Mesodermal cell (in vitro differentiated cells): ENCODE data around the gene CLEC16A.

ENCODE experiments used
- H3K27ac ChIP-seq: 2 replicates; pipeline ENCODE4 v1.7.0; 2013; ENCODE audit warnings: mild to moderate bottlenecking, low read depth, low read length, moderate library complexity; ENCODE audit not compliant: severe bottlenecking
- H3K36me3 ChIP-seq: 2 replicates; pipeline ENCODE4 v1.7.1; 2013; ENCODE audit warnings: mild to moderate bottlenecking, low read length, moderate library complexity; ENCODE audit not compliant: control insufficient read depth, insufficient read depth
- H3K4me1 ChIP-seq: one replicate; pipeline ENCODE4 v1.7.1; 2013; ENCODE audit warnings: mild to moderate bottlenecking, low read length; ENCODE audit not compliant: insufficient read depth, control insufficient read depth, poor library complexity, severe bottlenecking
- H3K4me3 ChIP-seq: 2 replicates; pipeline ENCODE4 v1.7.0; 2013; ENCODE audit warnings: low read length, control low read depth, mild to moderate bottlenecking; ENCODE audit not compliant: insufficient read depth, poor library complexity, severe bottlenecking; ENCODE audit errors: extremely low read depth
- H3K9me3 ChIP-seq: 2 replicates; pipeline ENCODE4 v1.7.1; 2013; ENCODE audit warnings: mild to moderate bottlenecking, low read length, moderate library complexity; ENCODE audit not compliant: control insufficient read depth
- WGBS, 2 experiments: methylation state at CpG; one replicate each; pipeline ENCODE4 v1.1.5; 2013; ENCODE audit warnings: missing lambda C conversion rate in 2 of 2; ENCODE audit not compliant: insufficient coverage in 2 of 2; 5-methylcytosine and 5-hydroxymethylcytosine counted together

Gene CLEC16A

DNA sequence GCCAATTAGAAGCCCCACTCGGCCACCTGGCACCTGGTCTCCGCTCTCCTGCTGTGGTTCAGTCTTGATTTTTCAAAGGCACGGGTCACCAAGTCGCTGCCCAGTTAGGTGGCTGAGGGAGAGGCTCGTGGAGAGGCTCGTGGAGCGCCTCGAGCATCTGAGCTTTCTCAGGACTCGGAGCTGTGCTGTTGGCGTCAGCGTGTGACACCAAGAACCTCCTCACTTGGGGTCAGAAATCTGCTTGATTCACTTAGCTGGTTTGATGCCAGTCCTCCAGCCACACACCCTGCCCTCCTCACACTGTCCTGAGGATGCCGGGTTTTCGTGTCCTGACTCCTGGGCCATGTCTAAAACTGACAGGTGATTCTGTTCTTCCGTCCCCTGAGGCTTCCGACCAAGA is 229.1 kb downstream of the CLEC16A start:
- WGBS, 2 experiments = 95 to 98% methylated on average over 15 of the region's 15 CpGs
- Histone ChIP-seq H3K4me3 (no peak overlapping the region), H3K9me3 (no peaks in the 10 kb centered on the region), H3K27ac (no peak overlapping the region), H3K4me1 (no peaks in the 10 kb centered on the region), H3K36me3 (peaks cover 2% of the 10 kb centered on the region)

DNA sequence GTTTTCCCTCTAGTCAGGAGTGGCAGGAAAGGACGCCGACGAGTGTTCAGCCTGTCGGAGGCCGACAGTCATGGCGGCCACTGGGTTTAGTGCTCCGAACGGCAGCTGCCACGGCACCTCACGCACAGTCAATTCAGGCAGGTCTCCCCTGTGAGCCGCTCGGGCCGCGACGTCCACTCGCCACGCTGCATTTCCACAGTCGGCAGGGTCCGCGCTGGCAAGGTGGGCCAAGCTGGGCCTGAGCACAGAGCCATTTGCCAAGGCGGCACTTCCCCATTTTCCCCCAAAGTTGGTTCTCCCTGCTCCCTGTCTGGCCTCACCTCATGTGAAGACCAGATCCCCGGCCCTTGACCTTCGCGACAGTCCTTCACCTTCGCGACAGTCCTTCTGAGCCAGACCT is 229.8 kb downstream of the CLEC16A start:
- 95 to 96% methylated on average over 24 to 25 of the region's 26 CpGs for WGBS, 2 experiments
- Histone ChIP-seq H3K4me3 (no peak overlapping the region), H3K9me3 (no peaks in the 10 kb centered on the region), H3K4me1 (no peaks in the 10 kb centered on the region), H3K27ac (no peak overlapping the region), H3K36me3 (no peaks in the 10 kb centered on the region)

- Histone ChIP-seq H3K36me3 (no peaks in the 10 kb centered on the region), H3K4me3 (no peak overlapping the region), H3K27ac (no peak overlapping the region), H3K9me3 (no peaks in the 10 kb centered on the region), H3K4me1 (no peaks in the 10 kb centered on the region)
- WGBS, 2 experiments = 95 to 98% methylated on average over 4 to 5 of the region's 7 CpGs
Observed at GRCh38 chr16:11175106-11175786, 230.9 kb downstream of the CLEC16A start.

- Histone ChIP-seq H3K27ac (no peak overlapping the region), H3K4me1 (no peaks in the 10 kb centered on the region), H3K36me3 (peaks cover 4% of the 10 kb centered on the region), H3K4me3 (no peak overlapping the region), H3K9me3 (no peaks in the 10 kb centered on the region)
- 94 to 99% methylated on average over 11 of the region's 11 CpGs for WGBS, 2 experiments
Observed at GRCh38 chr16:11175787-11176341, 231.5 kb downstream of the CLEC16A start.

DNA sequence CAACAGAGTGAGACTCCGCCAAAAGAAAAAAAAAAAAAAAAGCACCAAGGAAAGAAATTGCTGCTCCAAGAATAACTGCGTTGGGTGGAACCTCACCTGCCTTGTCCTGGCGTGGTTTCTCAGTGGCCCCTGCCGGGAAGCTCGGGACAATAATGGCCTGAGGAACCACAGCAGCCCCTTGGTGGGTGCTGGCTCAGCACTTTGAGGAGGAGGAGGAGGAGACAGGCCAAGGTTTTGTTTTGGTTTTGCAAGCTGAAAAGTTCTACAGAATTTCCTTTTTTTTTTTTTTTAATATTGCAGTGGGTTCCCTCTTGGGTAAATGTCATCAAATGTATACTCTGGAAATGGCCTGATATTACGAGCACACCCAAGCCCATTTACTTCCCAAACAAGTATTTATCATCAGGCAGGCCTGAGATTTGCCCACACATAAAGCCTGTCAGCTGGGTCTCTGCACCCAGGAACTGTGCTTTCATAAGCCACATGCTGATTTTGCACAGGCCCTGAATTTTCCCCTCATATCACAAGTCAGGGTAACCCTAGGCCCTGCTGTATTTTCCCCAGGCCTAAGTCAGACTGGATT is 233.3 kb downstream of the CLEC16A start:
- Histone ChIP-seq H3K36me3 (peaks cover 4% of the 10 kb centered on the region), H3K27ac (no peak overlapping the region), H3K4me1 (peaks cover 6% of the 10 kb centered on the region), H3K9me3 (no peaks in the 10 kb centered on the region), H3K4me3 (no peak overlapping the region)
- 89 to 96% methylated on average over 5 to 6 of the region's 6 CpGs for WGBS, 2 experiments

GRCh38 chr16:11178424-11178823 is 234.1 kb downstream of the CLEC16A start:
- Histone ChIP-seq H3K9me3 (no peaks in the 10 kb centered on the region), H3K36me3 (peaks cover 4% of the 10 kb centered on the region), H3K4me3 (no peak overlapping the region), H3K27ac (no peak overlapping the region), H3K4me1 (peaks cover 12% of the 10 kb centered on the region)
- 95 to 97% methylated on average over 24 of the region's 24 CpGs for WGBS, 2 experiments

GRCh38 chr16:11179574-11179973 is 235.2 kb downstream of the CLEC16A start:
- Histone ChIP-seq H3K4me3 (no peak overlapping the region), H3K27ac (no peak overlapping the region), H3K36me3 (peaks cover 4% of the 10 kb centered on the region), H3K9me3 (no peaks in the 10 kb centered on the region), H3K4me1 (peaks cover 12% of the 10 kb centered on the region)
- 93 to 94% methylated on average over 8 of the region's 8 CpGs for WGBS, 2 experiments

DNA sequence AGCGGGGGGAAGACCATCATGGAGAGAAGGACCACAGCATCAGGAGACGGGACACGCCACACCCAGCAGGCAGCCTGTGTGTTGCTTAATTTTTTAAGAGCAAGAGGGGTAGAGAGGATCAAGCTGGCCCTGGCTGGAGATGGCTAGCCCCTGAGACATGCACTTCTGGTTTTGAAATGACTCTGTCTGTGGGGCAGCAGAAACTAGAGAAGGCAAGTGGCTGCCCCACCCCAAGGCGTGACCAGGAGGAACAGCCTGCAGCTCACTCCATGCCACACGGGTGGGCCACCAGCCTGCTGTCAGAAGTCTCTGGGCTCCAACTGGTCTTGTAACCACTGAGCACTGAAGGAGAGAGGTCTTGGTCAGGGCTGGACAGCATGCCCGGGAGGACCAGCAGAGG is 236.1 kb downstream of the CLEC16A start:
- 95 to 97% methylated on average over 6 of the region's 6 CpGs for WGBS, 2 experiments
- no peaks in the 10 kb centered on the region for H3K9me3 ChIP-seq
- peaks cover 12% of the 10 kb centered on the region for H3K4me1 ChIP-seq
- no peak overlapping the region for H3K27ac ChIP-seq
- H3K36me3 ChIP-seq = peaks cover 4% of the 10 kb centered on the region
- H3K4me3 ChIP-seq = no peak overlapping the region

GRCh38 chr16:11181242-11181898 is 237.0 kb downstream of the CLEC16A start:
- Histone ChIP-seq H3K4me3 (no peak overlapping the region), H3K9me3 (no peaks in the 10 kb centered on the region), H3K36me3 (peaks cover 4% of the 10 kb centered on the region), H3K27ac (no peak overlapping the region), H3K4me1 (peaks cover 12% of the 10 kb centered on the region)
- WGBS, 2 experiments = 83 to 89% methylated on average over 18 of the region's 20 CpGs

- Histone ChIP-seq H3K4me3 (no peak overlapping the region), H3K4me1 (peaks cover 12% of the 10 kb centered on the region), H3K27ac (no peak overlapping the region), H3K36me3 (peaks cover 4% of the 10 kb centered on the region), H3K9me3 (no peaks in the 10 kb centered on the region)
- WGBS, 2 experiments = 64 to 72% methylated on average over 8 to 11 of the region's 12 CpGs
Observed at GRCh38 chr16:11181899-11182279, 237.5 kb downstream of the CLEC16A start.

- H3K9me3 ChIP-seq = no peaks in the 10 kb centered on the region
- H3K4me1 ChIP-seq = peaks cover 12% of the 10 kb centered on the region
- H3K36me3 ChIP-seq = peaks cover 4% of the 10 kb centered on the region
- no peak overlapping the region for H3K27ac ChIP-seq
- no peak overlapping the region for H3K4me3 ChIP-seq
- WGBS, 2 experiments = 72 to 80% methylated on average over 11 to 12 of the region's 14 CpGs
Observed at GRCh38 chr16:11182411-11182810, 238.0 kb downstream of the CLEC16A start.
